ENCODE results near the gene AIPL1.

DNA sequence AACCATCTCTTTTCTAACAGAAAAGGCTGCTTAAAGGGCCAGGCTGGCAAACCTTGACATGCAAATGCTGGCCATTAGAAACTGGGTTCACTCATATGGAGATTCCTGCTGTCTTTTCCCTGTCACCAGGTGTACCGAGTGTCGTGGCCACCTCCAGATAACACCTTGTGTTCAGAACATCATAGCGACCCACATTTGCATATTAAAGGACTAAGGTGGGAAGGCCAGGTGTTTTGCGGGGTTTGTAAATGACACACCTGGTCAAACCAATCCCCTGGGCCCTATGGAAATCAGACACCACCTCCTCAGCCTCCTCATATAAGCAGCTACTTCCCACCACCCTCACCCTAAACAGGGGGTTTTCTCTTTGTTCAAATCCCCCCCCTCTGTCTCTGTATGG, 2.5 kb upstream of the AIPL1 start:
- no peak for TF ChIP-seq BHLHE40 (IDR thresholded peaks at IDR 0.05; ENCODE audit: borderline replicate concordance)
- no peak for TF ChIP-seq FOXK2 (IDR thresholded peaks at IDR 0.05)
- TF ChIP-seq SP1 (IDR thresholded peaks at IDR 0.05) = no peak
- TF ChIP-seq CTBP1 (IDR thresholded peaks at IDR 0.05; ENCODE audit: borderline replicate concordance) = no peak
- TF ChIP-seq, protein P1, sequence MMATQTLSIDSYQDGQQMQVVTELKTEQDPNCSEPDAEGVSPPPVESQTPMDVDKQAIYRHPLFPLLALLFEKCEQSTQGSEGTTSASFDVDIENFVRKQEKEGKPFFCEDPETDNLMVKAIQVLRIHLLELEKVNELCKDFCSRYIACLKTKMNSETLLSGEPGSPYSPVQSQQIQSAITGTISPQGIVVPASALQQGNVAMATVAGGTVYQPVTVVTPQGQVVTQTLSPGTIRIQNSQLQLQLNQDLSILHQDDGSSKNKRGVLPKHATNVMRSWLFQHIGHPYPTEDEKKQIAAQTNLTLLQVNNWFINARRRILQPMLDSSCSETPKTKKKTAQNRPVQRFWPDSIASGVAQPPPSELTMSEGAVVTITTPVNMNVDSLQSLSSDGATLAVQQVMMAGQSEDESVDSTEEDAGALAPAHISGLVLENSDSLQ (IDR thresholded peaks at IDR 0.05) = no peak
- TF ChIP-seq ARNT (IDR thresholded peaks at IDR 0.05) = no peak
